Effector CD8-positive, alpha-beta T cell (primary cell): ENCODE results near the gene PTAR1.
"Not testable (repeated sequence)": the region's sequence is repeated elsewhere in the genome, so short reads cannot be mapped to it uniquely, and the experiment has no call there.

Experiments used
- DNase-seq: peaks from one replicate; lab custom pipeline; 2025; lab: John Stamatoyannopoulos, UW
- total RNA-seq, 4 experiments: gene quantifications; one replicate each; lab custom pipeline; 2026; lab: John Stamatoyannopoulos, UW

Gene PTAR1
- 104 to 229 (median 163) reads per million in 4 experiments for total RNA-seq

GRCh38 chr9:69759421-69760277 is at the start of gene PTAR1:
Gene PTAR1 (minus strand): TSS chr9:69760011. CDS start chr9:69759938, 73 bp downstream.
- peak; percentile 77 for DNase-seq

GRCh38 chr9:69809304-69809863 is 49.6 kb upstream of the PTAR1 start:
- peak; percentile 7 for DNase-seq

GRCh38 chr9:69806627-69807026 is 46.8 kb upstream of the PTAR1 start:
- no peak for DNase-seq

- DNase-seq, result no peak
Observed at GRCh38 chr9:69805962-69806515, 46.2 kb upstream of the PTAR1 start.

GRCh38 chr9:69801989-69802388 is 42.2 kb upstream of the PTAR1 start:
- DNase-seq, result no peak

- DNase-seq, result not testable (repeated sequence)
Observed at GRCh38 chr9:69800027-69800426, 40.2 kb upstream of the PTAR1 start.

- DNase-seq, result not testable (repeated sequence)
Observed at GRCh38 chr9:69799521-69799920, 39.7 kb upstream of the PTAR1 start.

GRCh38 chr9:69798744-69799143 is 38.9 kb upstream of the PTAR1 start:
- DNase-seq, result no peak

- DNase-seq, result no peak
Observed at GRCh38 chr9:69797675-69798074, 37.9 kb upstream of the PTAR1 start.

GRCh38 chr9:69794356-69794755 is 34.5 kb upstream of the PTAR1 start:
- no peak for DNase-seq

- DNase-seq, result no peak
Observed at GRCh38 chr9:69785757-69786156, 25.9 kb upstream of the PTAR1 start.

GRCh38 chr9:69773258-69773657 is 13.4 kb upstream of the PTAR1 start:
- DNase-seq, result no peak

GRCh38 chr9:69771775-69772418 is 12.1 kb upstream of the PTAR1 start:
- no peak for DNase-seq

- DNase-seq, result no peak
Observed at GRCh38 chr9:69768716-69769115, 8.9 kb upstream of the PTAR1 start.

GRCh38 chr9:69768101-69768500 is 8.3 kb upstream of the PTAR1 start:
- DNase-seq, result no peak

GRCh38 chr9:69763862-69764261 is 4.1 kb upstream of the PTAR1 start:
- not testable (repeated sequence) for DNase-seq

GRCh38 chr9:69762527-69762926 is 2.7 kb upstream of the PTAR1 start:
- no peak for DNase-seq

- no peak for DNase-seq
Observed at GRCh38 chr9:69760278-69760610, 433 bp upstream of the PTAR1 start.

GRCh38 chr9:69759021-69759420 is 790 bp downstream of the PTAR1 start:
- no peak for DNase-seq

GRCh38 chr9:69757996-69758675 is 1.7 kb downstream of the PTAR1 start:
- no peak for DNase-seq

GRCh38 chr9:69755205-69755604 is 4.6 kb downstream of the PTAR1 start:
- no peak for DNase-seq

GRCh38 chr9:69753830-69754229 is 6.0 kb downstream of the PTAR1 start:
- no peak for DNase-seq
